Stimulated activated naive CD4-positive, alpha-beta T cell (primary cell): Measurements from ENCODE around the gene PAGR1.
"Not testable (repeated sequence)": the region's sequence is repeated elsewhere in the genome, so short reads cannot be mapped to it uniquely, and the experiment has no call there.

Experiments used
- DNase-seq, 6 experiments: peaks; one replicate each; lab custom pipeline; 2025; lab: John Stamatoyannopoulos, UW

The PAGR1 gene

GRCh38 chr16:29811896-29812665 is 3.9 kb upstream of the PAGR1 start, which contains the start of gene PRRT2:
PRRT2 (plus strand) TSS chr16:29812193; CDS start chr16:29813055, 862 bp downstream.
- DNase-seq = peak in 4 of 6 experiments; percentile 28 to 63 (median 32)

GRCh38 chr16:29812754-29813643 is 3.0 kb upstream of the PAGR1 start:
- DNase-seq = no peak

- DNase-seq = no peak
These were observed 2.0 kb upstream of the PAGR1 start for GRCh38 chr16:29813644-29814562.

DNA sequence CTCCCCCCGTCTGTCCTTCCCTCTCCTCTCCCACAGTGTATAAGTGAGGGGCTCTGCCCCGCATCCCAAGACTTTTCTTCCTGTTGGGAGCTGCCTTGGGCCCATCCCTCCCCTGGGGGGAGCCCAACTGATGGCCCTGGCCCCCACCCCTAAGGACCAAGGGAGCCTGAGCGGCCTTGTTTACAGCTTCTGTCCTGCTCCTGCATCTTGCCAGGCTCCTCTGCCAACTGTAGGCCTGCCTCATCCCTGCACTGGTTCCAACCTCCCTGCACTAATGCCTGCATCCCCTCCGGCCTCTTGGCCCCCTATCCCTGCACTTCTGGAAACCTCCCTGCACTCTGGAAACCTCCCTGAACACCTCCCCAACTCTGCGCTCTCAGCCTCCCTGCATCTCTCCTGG is 1.4 kb upstream of the PAGR1 start:
- DNase-seq = no peak

DNA sequence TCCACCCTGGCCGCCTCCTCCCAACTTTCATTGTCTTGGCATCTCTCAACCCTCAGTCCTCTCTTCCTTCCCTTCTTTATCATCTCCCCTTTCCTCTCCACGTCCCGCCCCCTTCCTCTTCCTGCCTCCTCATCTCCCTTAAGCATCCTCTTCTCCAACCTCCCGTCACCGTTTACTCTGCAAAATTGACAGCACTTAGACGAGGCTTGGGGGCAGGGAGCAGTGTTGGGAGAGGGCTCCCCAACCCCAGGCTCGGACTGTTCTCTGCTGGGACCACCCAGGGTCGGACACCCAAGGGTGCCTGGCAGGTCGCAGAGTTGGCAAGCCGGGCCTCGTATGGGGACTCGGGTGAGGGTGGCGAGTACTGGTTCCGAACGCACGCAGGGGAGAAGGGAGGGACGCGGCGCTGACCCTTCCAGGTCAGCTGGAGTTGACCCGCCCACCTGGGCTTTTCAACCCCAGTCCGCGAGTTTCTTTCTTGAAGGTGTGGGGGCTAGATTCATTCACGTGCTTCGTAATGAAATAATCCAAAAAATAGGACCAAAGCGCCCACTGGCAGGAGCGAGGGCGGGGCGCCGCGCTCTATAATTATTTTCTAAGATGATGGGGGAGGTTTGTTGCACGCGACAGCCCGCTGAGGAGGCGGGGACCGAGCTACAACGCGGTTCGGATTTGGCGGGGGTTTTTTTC is 775 bp upstream of the PAGR1 start:
- DNase-seq = peak in 3 of 6 experiments; percentile 33 to 80 (median 65)

DNA sequence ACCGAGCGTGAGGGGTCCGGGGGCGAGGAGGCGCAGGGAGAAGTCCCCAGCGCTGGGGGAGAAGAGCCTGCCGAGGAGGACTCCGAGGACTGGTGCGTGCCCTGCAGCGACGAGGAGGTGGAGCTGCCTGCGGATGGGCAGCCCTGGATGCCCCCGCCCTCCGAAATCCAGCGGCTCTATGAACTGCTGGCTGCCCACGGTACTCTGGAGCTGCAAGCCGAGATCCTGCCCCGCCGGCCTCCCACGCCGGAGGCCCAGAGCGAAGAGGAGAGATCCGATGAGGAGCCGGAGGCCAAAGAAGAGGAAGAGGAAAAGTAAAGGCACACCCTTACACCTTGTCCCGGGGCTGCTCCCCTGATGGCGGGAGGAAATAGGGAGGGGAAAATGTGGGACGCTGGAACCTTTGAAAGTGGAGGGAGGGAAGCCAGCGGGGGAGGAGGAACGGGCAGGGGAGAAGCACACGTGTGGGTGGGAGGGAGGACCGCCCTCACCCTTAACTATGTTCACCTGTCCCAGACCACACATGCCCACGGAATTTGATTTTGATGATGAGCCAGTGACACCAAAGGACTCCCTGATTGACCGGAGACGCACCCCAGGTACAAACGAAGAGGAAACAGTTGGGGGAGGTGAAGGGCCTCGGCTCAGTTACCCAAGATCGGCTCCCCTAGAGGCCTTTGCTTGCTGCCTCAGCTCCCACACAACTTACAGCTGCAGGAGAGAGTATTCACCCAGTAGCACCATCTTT is 916 bp downstream of the PAGR1 start:
- peak; percentile 23 to 63 (median 42) for DNase-seq

- no peak for DNase-seq
These were observed 2.1 kb downstream of the PAGR1 start for GRCh38 chr16:29818082-29818481.

GRCh38 chr16:29819506-29819905 is 3.6 kb downstream of the PAGR1 start:
- DNase-seq = no peak

DNA sequence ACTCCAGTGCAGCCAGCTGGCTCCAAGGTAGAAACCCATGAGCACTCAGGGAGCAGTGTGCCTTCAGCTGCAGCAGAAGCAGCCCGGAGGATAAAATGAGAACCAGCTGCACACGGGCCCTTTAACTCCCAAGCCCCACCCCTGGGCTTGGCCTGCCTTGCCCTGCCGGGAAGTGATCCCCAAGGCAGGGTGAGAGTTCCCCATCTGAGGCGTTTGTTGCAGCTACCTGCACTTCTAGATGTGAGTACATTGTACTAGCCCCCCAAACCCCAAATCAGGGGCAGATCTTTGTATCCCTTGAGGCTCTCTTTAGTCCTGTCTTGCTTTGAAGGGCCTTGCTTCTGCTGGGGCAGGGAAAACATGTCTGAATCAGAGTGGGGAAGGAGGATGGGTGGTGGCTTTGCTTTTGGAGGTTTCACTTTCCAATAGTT is 4.3 kb downstream of the PAGR1 start, which contains the start of gene MVP:
MVP (plus strand) TSS at position 192 of the 431 bp plus-strand sequence. CDS start 10,088 bp downstream, outside the sequence.
- DNase-seq = peak; percentile 16 to 52 (median 43)

- DNase-seq = peak in 2 of 6 experiments; percentile 22 to 28
These were observed 5.0 kb downstream of the PAGR1 start for GRCh38 chr16:29820730-29821642.

DNA sequence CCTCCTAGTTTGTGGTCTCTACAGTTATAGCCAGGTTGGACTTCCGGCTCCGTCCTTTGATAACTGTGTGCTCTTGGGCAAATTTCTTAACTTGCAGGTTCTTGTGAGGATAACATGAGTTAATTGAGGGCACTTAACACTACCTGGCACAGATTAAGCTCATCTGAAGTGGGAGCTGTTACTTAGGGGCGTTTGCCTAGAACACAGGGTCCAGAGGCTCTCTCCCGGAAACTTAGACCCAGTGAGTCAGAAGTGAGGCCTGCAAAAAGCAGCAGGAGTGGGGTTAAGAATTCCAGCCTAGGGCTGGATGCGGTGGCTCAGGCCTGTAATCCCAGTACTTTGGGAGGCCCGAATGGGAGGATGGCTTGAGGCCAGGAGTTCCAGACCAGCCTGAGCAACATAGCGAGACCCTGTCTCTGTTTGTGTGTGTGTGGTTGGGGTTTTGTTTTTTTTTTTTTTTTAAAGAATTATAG is 5.7 kb downstream of the PAGR1 start:
- no peak for DNase-seq

DNA sequence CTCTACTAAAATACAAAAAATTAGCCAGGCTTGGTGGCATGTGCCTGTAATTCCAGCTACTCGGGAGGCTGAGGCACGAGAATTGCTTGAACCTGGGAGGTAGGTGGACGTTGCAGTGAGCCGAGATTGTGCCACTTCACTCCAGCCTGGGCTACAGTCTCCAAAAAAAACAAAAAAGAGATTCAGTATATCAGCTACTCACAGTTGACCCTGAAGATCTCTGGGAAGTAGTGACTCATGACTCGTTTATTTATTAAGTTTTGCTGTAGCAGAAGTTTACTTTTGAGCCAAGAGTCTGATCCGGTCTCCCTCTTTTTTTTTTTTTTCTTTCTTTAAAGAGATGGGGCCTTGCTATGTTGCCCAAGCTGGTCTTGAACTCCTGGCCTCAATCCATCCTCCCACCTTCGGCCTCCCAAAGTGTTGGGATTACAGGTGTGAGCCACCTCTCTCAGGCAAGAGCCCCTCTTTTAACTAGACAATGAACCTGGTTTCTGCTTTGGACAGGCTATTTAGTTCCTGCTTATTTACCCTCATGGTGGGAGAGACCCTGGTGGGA is 8.7 kb downstream of the PAGR1 start:
- no peak for DNase-seq

DNA sequence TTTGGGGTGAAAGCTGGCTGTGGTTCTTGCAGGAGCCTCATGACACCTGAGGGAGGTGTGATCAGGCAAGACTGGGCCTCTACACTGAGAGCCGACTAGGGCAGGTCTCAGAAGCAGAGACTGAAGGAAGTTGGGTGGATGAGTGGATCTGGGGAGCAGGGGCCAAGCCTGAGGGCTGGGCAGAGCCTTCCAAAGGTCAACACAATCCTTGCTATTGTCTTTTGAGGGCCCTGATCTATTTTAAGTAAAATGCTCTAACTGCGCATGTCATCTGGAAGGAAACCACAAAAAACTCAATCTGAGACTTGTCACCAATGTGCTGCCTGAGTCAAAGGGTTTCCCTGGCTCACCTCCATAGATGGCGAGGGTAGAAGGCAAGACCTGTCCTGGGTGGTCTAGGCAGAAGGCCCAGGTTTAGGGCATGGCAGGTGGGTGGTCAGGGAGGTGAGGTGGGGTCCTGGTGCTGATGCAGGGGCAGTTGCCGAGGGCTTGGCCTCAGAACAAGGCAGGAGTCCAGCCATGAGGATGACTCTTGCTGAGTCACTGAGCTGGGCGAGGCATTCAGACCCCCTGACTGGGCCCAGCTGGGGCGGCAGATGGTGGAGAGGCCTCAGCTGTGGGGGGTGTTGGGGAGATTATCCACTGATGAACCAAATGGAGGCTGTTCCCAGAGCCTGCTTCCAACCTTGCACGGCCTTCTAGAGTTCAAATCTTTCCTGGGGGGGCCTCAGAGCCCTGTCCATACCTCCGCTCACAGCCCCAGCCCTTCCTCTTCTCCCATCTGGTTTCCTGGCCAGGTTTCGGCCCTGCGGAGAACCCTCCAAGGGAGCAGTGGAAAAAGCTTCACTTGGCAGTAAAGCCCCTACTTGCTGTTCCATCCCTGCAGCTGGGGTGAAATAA is 9.4 kb downstream of the PAGR1 start:
- peak in 4 of 6 experiments; percentile 15 to 57 (median 35) for DNase-seq

DNA sequence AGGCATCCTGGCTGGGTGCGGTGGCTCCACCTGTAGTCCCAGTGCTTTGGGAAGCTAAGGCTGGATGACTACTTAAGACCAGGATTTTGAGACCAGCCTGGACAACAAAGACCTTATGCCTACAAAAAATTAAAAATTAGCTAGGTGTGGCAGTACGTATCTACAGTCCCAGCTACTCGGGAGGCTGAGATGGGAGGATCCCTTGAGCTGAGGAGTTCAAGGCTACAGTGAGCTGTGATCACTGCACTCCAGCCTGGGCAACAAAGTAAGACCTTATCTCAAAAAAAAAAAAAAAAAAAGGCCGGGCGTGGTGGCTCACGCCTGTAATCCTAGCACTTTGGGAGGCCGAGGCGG is 10.4 kb downstream of the PAGR1 start:
- no peak for DNase-seq

- DNase-seq = no peak
These were observed 14.8 kb downstream of the PAGR1 start for GRCh38 chr16:29830774-29831173.

DNA sequence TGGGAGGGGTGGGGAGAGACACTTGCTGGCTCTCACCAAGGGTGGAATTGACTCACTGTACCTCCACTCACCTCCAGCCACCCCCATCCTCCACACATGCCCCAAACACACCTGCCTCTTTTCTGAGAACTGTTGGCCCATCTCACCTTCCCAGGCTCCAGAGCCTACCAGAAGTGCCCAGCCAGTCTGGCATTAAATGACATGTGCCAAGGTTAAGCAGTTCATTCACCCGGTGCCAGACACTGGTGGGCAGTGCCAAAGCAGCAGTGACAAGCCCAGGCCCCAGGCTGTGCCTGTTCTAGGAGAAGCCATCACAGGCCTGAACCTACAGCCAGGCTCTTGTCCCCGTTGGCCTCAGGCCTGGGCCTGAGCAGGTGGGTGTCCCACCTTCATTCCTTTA is 15.5 kb downstream of the PAGR1 start:
- no peak for DNase-seq

DNA sequence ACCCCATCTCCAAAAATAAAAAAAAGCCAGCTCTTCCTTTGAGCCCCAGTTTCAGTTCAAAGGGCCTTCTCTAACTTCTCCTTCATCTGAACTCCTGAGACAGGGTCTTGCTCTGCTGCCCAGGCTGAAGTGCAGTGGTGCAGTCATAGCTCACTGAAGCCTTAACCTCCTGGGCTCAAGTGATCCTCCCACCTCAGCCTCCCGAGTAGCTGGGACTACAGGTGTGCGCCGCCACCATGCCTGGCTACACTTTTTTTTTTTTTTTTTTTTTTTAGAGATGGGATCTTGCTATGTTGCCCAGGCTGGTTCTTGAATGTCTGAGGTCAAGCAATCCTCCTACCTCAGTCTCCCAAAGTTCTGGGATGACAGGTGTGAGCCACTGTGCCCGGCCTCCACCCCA is 17.3 kb downstream of the PAGR1 start:
- DNase-seq = not testable (repeated sequence)

DNA sequence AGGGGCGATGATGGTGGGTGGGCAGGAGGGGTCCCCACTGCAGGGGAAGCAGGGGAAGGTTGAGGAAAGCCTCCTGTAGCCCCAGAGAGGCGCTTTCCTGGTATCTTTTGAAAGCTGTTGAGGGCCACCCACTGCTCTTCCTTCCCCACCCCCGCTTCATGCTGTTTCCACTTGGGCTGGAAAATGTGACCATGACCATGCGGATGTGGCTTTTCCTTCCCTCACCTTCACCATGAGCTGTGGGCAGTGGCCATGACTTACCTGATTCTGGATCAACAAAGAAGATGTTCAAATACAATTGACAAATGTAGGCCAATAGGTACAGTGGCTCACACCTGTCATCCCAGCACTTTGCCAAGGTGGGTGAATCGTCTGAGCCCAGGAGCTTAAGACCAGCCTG is 18.1 kb downstream of the PAGR1 start:
- no peak for DNase-seq
